ENCODE results near the gene CACNG4.
"Not testable (repeated sequence)": the region's sequence is repeated elsewhere in the genome, so short reads cannot be mapped to it uniquely, and the experiment has no call there.

The CACNG4 gene

DNA sequence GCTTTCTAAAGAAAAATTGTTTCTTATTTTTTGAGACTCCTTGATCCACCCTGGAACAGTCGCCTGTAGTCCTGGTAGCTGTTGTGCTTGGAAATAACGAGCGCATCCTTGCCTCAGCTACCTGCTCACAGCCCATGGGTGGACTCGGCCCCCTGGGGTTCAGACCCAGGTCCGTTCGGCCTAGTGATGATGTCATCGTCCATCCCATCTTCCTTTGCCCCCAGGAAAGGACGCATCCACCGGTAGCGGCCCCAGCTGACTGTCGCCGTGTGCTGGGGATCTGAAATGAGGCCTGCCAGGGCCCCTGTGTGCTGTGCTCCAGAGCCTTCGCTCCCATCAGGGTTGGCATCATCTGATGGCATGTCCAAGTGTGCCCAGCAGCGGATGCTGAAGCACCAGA lies 67.9 kb downstream of the CACNG4 start:
- Mint-ChIP-seq H3K27ac (no peak overlapping the region), H3K27me3 (no peaks in the 10 kb centered on the region), H3K36me3 (ENCODE audit: low read depth) (no peaks in the 10 kb centered on the region), H3K4me3 (no peak overlapping the region), H3K9me3 (no peaks in the 10 kb centered on the region), H3K4me1 (ENCODE audit: low read depth) (no peaks in the 10 kb centered on the region)
- intact Hi-C loops (cut with micrococcal nuclease): no loop called here

- Mint-ChIP-seq H3K4me3 (no peak overlapping the region), H3K36me3 (ENCODE audit: low read depth) (no peaks in the 10 kb centered on the region), H3K27me3 (no peaks in the 10 kb centered on the region), H3K27ac (no peak overlapping the region), H3K4me1 (ENCODE audit: low read depth) (no peaks in the 10 kb centered on the region), H3K9me3 (no peaks in the 10 kb centered on the region)
- intact Hi-C loops (cut with micrococcal nuclease): no loop called here
Observed at GRCh38 chr17:67032985-67033384, 68.5 kb downstream of the CACNG4 start.

DNA sequence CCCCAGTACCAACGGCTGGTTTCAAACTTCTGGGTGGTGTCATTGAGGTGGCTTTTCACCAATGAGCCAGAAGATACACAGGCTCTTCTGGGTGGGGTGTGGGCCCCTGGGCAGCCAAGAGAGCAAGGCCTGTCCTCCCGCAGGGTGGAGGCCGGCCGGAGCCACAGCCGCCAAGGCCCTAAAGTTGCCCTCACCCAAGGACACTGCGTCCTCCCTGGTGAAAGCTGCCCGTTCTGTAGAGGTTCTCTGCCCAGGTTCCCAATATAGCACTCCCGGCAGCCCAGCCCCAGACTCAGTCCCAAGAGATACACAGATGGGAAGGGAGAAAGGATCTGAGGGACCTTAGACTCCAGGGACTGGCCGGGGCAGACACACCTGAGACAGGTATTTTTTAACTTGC lies 69.1 kb downstream of the CACNG4 start:
- no peaks in the 10 kb centered on the region for H3K36me3 Mint-ChIP-seq (ENCODE audit: low read depth)
- H3K4me3 Mint-ChIP-seq: no peak overlapping the region
- H3K4me1 Mint-ChIP-seq (ENCODE audit: low read depth): no peaks in the 10 kb centered on the region
- H3K27me3 Mint-ChIP-seq: peaks cover 2% of the 10 kb centered on the region
- no peaks in the 10 kb centered on the region for H3K9me3 Mint-ChIP-seq
- intact Hi-C loops (cut with micrococcal nuclease): no loop called here
- H3K27ac Mint-ChIP-seq: no peak overlapping the region

DNA sequence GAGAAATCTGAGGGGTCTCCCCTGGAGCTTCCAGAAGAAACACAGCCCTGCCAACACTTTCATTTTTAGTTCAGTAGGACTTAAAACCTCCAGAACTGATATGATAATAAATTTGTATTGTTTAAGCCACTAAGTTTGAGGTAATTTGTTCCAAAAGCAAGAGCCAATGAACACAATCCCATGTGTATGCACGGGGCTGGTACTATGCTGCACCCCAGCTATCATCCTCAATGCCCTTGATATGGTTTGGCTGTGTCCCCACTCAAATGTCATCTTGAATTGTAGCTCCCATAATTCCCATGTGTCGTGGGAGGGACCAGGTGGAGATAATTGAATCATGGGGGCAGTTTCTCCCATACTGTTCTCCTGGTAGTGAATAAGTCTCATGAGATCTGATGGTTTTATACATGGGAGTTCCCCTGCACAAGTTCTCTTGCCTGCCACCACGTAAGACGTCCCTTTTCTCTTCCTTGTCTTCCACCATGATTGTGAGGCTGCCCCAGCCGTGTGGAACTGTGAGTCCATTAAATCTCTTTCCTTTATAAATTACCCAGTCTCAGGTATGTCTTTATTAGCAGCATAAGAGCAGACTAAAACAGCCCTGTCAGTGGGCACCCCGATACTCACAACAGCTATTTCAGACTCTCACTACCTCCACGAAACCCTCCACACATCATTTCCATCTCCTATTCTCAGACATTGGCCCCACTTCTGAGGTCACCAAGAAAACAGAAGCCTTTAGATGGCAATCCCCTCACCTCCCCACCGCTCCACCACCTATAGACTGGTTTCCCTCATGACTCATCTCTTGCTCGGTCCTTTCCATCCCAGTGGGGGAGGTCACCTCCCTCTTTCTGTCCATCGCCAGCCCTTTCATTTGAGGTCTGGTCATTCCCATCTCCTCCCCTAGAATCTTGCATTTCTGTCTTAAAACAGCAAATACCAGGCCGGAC lies 70.9 kb downstream of the CACNG4 start:
- Mint-ChIP-seq H3K4me1 (ENCODE audit: low read depth) (no peaks in the 10 kb centered on the region), H3K9me3 (no peaks in the 10 kb centered on the region), H3K27ac (no peak overlapping the region), H3K4me3 (no peak overlapping the region), H3K27me3 (peaks cover 2% of the 10 kb centered on the region), H3K36me3 (ENCODE audit: low read depth) (no peaks in the 10 kb centered on the region)
- intact Hi-C loops (cut with micrococcal nuclease): no loop called here

- intact Hi-C loops (cut with micrococcal nuclease): no loop called here
- no peak overlapping the region for H3K4me3 Mint-ChIP-seq
- no peaks in the 10 kb centered on the region for H3K36me3 Mint-ChIP-seq (ENCODE audit: low read depth)
- H3K27me3 Mint-ChIP-seq: peaks cover 2% of the 10 kb centered on the region
- H3K27ac Mint-ChIP-seq: no peak overlapping the region
- H3K9me3 Mint-ChIP-seq: no peaks in the 10 kb centered on the region
- H3K4me1 Mint-ChIP-seq (ENCODE audit: low read depth): no peaks in the 10 kb centered on the region
Observed at GRCh38 chr17:67038861-67039365, 74.4 kb downstream of the CACNG4 start.

DNA sequence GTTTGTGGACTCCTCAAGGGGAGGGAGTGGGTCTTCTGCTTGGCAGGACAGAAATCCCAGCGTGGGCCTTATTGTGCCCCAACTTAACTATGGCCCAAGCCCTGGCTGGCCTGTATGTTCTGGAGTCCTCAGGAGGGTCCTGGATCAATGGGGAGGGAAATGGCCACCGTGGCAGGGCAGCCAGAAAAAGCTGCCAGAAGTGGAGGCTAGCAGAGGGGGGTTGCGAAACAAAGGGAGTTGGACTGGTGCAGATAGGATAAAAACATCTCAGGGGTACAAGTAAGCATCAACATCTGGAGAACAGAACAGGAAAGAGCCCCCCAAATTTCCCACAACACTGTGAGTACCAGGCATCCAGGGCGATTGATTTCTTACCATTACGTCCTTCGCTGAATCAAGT lies 76.1 kb downstream of the CACNG4 start:
- H3K4me3 Mint-ChIP-seq: no peak overlapping the region

GRCh38 chr17:67041119-67041518 lies 76.6 kb downstream of the CACNG4 start:
- H3K27me3 Mint-ChIP-seq; H3K9me3 Mint-ChIP-seq; H3K36me3 Mint-ChIP-seq (ENCODE audit: low read depth); intact Hi-C loops (cut with micrococcal nuclease); H3K4me1 Mint-ChIP-seq (ENCODE audit: low read depth); H3K27ac Mint-ChIP-seq; H3K4me3 Mint-ChIP-seq: not testable (repeated sequence)

More for the DNA sequence above, 76.1 kb downstream of the CACNG4 start:
- H3K9me3 Mint-ChIP-seq: no peaks in the 10 kb centered on the region
- no peaks in the 10 kb centered on the region for H3K36me3 Mint-ChIP-seq (ENCODE audit: low read depth)
- intact Hi-C loops (cut with micrococcal nuclease): no loop called here
- no peaks in the 10 kb centered on the region for H3K4me1 Mint-ChIP-seq (ENCODE audit: low read depth)
- peaks cover 2% of the 10 kb centered on the region for H3K27me3 Mint-ChIP-seq
- no peak overlapping the region for H3K27ac Mint-ChIP-seq

- intact Hi-C loops (cut with micrococcal nuclease): no loop called here
- Mint-ChIP-seq H3K4me1 (ENCODE audit: low read depth) (no peaks in the 10 kb centered on the region), H3K4me3 (no peak overlapping the region), H3K36me3 (ENCODE audit: low read depth) (no peaks in the 10 kb centered on the region), H3K27ac (no peak overlapping the region), H3K9me3 (no peaks in the 10 kb centered on the region), H3K27me3 (peaks cover 4% of the 10 kb centered on the region)
Observed at GRCh38 chr17:67041531-67041930, 77.0 kb downstream of the CACNG4 start.

- Mint-ChIP-seq H3K27ac (no peak overlapping the region), H3K4me3 (no peak overlapping the region), H3K36me3 (ENCODE audit: low read depth) (no peaks in the 10 kb centered on the region), H3K27me3 (peaks cover 4% of the 10 kb centered on the region), H3K9me3 (no peaks in the 10 kb centered on the region), H3K4me1 (ENCODE audit: low read depth) (no peaks in the 10 kb centered on the region)
- intact Hi-C loops (cut with micrococcal nuclease): no loop called here
Observed at GRCh38 chr17:67041941-67042899, 77.7 kb downstream of the CACNG4 start.

GRCh38 chr17:67043283-67043682 lies 78.8 kb downstream of the CACNG4 start:
- intact Hi-C loops (cut with micrococcal nuclease): no loop called here
- no peaks in the 10 kb centered on the region for H3K36me3 Mint-ChIP-seq (ENCODE audit: low read depth)
- H3K4me1 Mint-ChIP-seq (ENCODE audit: low read depth): no peaks in the 10 kb centered on the region
- no peak overlapping the region for H3K27ac Mint-ChIP-seq
- H3K27me3 Mint-ChIP-seq: peaks cover 4% of the 10 kb centered on the region
- no peak overlapping the region for H3K4me3 Mint-ChIP-seq
- H3K9me3 Mint-ChIP-seq: peaks cover 7% of the 10 kb centered on the region

DNA sequence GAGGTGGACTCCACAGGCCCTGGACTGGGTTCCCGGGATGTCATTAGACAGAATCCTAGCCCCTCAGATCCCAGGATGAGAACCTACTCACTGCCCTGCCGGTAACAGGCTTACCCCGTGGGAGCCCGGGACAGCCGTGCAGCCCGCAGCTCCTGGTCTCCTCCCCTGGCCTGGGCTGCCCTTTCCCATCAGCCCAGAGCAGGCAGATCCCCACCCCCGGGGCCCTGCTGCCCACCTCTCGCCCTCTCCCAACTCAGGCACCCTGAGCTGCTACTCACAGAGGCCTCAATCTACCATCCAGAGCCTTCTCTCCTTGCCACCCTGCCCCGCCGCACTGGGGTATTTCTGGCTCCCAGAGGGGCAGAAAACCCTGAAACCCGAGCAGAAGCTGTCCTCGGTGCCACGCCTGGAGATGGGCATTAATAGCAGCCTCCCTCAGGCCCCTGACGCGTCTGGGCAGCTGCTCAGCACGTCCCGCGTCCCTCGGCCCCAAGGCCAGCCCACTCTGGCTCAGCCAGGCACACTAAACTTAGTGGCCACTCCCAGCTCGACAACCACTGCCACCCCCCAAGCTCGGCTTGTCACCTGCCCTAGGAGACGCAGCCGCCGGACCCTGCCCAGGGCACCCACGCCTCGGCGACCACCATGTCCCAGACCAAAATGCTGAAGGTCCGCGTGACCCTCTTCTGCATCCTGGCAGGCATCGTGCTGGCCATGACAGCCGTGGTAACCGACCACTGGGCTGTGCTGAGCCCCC lies 79.7 kb downstream of the CACNG4 start, which contains the start of gene CACNG1:
TSS of gene CACNG1 (plus strand) at position 539 of the 757 bp plus-strand sequence. CDS start at position 646, 107 bp downstream.
- no peaks in the 10 kb centered on the region for H3K4me1 Mint-ChIP-seq (ENCODE audit: low read depth)
- H3K27me3 Mint-ChIP-seq: peaks cover 2% of the 10 kb centered on the region
- H3K36me3 Mint-ChIP-seq (ENCODE audit: low read depth): no peaks in the 10 kb centered on the region
- peaks cover 16% of the 10 kb centered on the region for H3K9me3 Mint-ChIP-seq
- intact Hi-C loops (cut with micrococcal nuclease): no loop called here
- no peak within 1 kb of the TSS for H3K27ac Mint-ChIP-seq
- no peak within 1 kb of the TSS for H3K4me3 Mint-ChIP-seq

GRCh38 chr17:67044940-67045339 lies 80.4 kb downstream of the CACNG4 start:
- H3K27ac Mint-ChIP-seq: no peak overlapping the region
- H3K36me3 Mint-ChIP-seq (ENCODE audit: low read depth): no peaks in the 10 kb centered on the region
- no peak overlapping the region for H3K4me3 Mint-ChIP-seq
- peaks cover 23% of the 10 kb centered on the region for H3K9me3 Mint-ChIP-seq
- H3K4me1 Mint-ChIP-seq (ENCODE audit: low read depth): no peaks in the 10 kb centered on the region
- intact Hi-C loops (cut with micrococcal nuclease): no loop called here
- H3K27me3 Mint-ChIP-seq: peaks cover 2% of the 10 kb centered on the region

- Mint-ChIP-seq H3K9me3 (peaks cover 23% of the 10 kb centered on the region), H3K27ac (no peak overlapping the region), H3K27me3 (peaks cover 2% of the 10 kb centered on the region), H3K36me3 (ENCODE audit: low read depth) (no peaks in the 10 kb centered on the region), H3K4me1 (ENCODE audit: low read depth) (no peaks in the 10 kb centered on the region), H3K4me3 (no peak overlapping the region)
- intact Hi-C loops (cut with micrococcal nuclease): no loop called here
Observed at GRCh38 chr17:67046398-67046797, 81.9 kb downstream of the CACNG4 start.

All from dendritic cell treated with granulocyte-macrophage colony-stimulating factor and Interleukin-4, amounts not matched to agents 40 ng/mL and 50 ng/mL, for 4 days (primary cell).